BE2C (cell line): ENCODE data around the gene GNAZ.

Experiments
- DNase-seq: peaks from one replicate; pipeline ENCODE4 v3.0.0-alpha.2; 2020
- H3K27me3 ChIP-seq: fragments of 250-450 bp; sonication (Bioruptor Pico); 2 replicates; pipeline ENCODE4 v1.5.1; 2020; ENCODE audit warnings: mild to moderate bottlenecking
- H3K36me3 ChIP-seq: fragments of 250-450 bp; sonication (Bioruptor Pico); 2 replicates; pipeline ENCODE4 v1.5.1; 2020; ENCODE audit warnings: mild to moderate bottlenecking
- H3K4me1 ChIP-seq: fragments of 250-450 bp; sonication (Bioruptor Pico); 2 replicates; pipeline ENCODE4 v1.5.1; 2020
- H3K4me3 ChIP-seq: 2 replicates; pipeline ENCODE4 v1.5.1; 2011; ENCODE audit warnings: low read depth, low read length
- H3K9me3 ChIP-seq: fragments of 250-450 bp; sonication (Bioruptor Pico); 2 replicates; pipeline ENCODE4 v1.5.1; 2020
- CTCF ChIP-seq: IDR thresholded peaks from 2 replicates; pipeline ENCODE4 v1.5.1; 2012; ENCODE audit warnings: mild to moderate bottlenecking, low read depth, low read length

The GNAZ gene

GRCh38 chr22:23153994-23154393 lies 83.7 kb downstream of the GNAZ start:
- Histone ChIP-seq H3K36me3 (no peaks in the 10 kb centered on the region; the same call in 1 of the 2 replicates), H3K27me3 (no peaks in the 10 kb centered on the region), H3K9me3 (no peaks in the 10 kb centered on the region), H3K4me1 (no peaks in the 10 kb centered on the region; the same call in 1 of the 2 replicates), H3K4me3 (no peak overlapping the region)
- TF ChIP-seq CTCF: no peak
- no peak for DNase-seq

- H3K4me1 ChIP-seq: no peaks in the 10 kb centered on the region; the same call in 1 of the 2 replicates
- no peak overlapping the region for H3K4me3 ChIP-seq
- H3K9me3 ChIP-seq: no peaks in the 10 kb centered on the region
- DNase-seq: no peak
- no peak for TF ChIP-seq CTCF
- no peaks in the 10 kb centered on the region for H3K27me3 ChIP-seq
- H3K36me3 ChIP-seq: no peaks in the 10 kb centered on the region; the same call in 1 of the 2 replicates
These were observed 84.1 kb downstream of the GNAZ start for GRCh38 chr22:23154461-23154860.

- Histone ChIP-seq H3K4me3 (no peak overlapping the region), H3K36me3 (no peaks in the 10 kb centered on the region; the same call in 1 of the 2 replicates), H3K4me1 (no peaks in the 10 kb centered on the region; the same call in 1 of the 2 replicates), H3K9me3 (no peaks in the 10 kb centered on the region), H3K27me3 (no peaks in the 10 kb centered on the region)
- no peak for DNase-seq
- TF ChIP-seq CTCF: no peak
These were observed 84.8 kb downstream of the GNAZ start for GRCh38 chr22:23155143-23155542.

- Histone ChIP-seq H3K27me3 (no peaks in the 10 kb centered on the region), H3K4me3 (no peak overlapping the region), H3K9me3 (no peaks in the 10 kb centered on the region), H3K4me1 (no peaks in the 10 kb centered on the region; the same call in 1 of the 2 replicates), H3K36me3 (no peaks in the 10 kb centered on the region; the same call in 1 of the 2 replicates)
- no peak for DNase-seq
- no peak for TF ChIP-seq CTCF
These were observed 85.5 kb downstream of the GNAZ start for GRCh38 chr22:23155831-23156230.

GRCh38 chr22:23156286-23156685 lies 86.0 kb downstream of the GNAZ start:
- no peak for DNase-seq
- Histone ChIP-seq H3K4me1 (no peaks in the 10 kb centered on the region; the same call in 1 of the 2 replicates), H3K36me3 (no peaks in the 10 kb centered on the region), H3K9me3 (no peaks in the 10 kb centered on the region), H3K27me3 (no peaks in the 10 kb centered on the region), H3K4me3 (no peak overlapping the region)
- TF ChIP-seq CTCF: 0 out of 2 replicates have a peak, but pooled peaks have one; percentile 7

- H3K36me3 ChIP-seq: no peaks in the 10 kb centered on the region
- no peak for DNase-seq
- H3K4me1 ChIP-seq: no peaks in the 10 kb centered on the region; the same call in 1 of the 2 replicates
- H3K9me3 ChIP-seq: no peaks in the 10 kb centered on the region
- no peak for TF ChIP-seq CTCF
- H3K4me3 ChIP-seq: no peak overlapping the region
- no peaks in the 10 kb centered on the region for H3K27me3 ChIP-seq
These were observed 87.5 kb downstream of the GNAZ start for GRCh38 chr22:23157560-23158515.
